Activated CD4-positive, alpha-beta T cell treated with anti-CD3 and anti-CD28 coated beads, Interleukin-2, amount 50 U/mL, for 16 hours (primary cell): ENCODE data around the gene SLC6A4.
"Not testable (repeated sequence)": the region's sequence is repeated elsewhere in the genome, so short reads cannot be mapped to it uniquely, and the experiment has no call there.

ENCODE experiments used
- DNase-seq: peaks from one replicate; pipeline ENCODE4 v3.0.0-alpha.2; 2020

Gene SLC6A4

GRCh38 chr17:30238387-30239088 lies 3.0 kb upstream of the SLC6A4 start:
- no peak for DNase-seq

- no peak for DNase-seq
These were observed 2.5 kb upstream of the SLC6A4 start for GRCh38 chr17:30238003-30238344.

GRCh38 chr17:30237296-30238002 lies 2.0 kb upstream of the SLC6A4 start:
- no peak for DNase-seq

- DNase-seq, result peak; percentile 23
These were observed 1.3 kb upstream of the SLC6A4 start for GRCh38 chr17:30236766-30237165.

- DNase-seq, result no peak
These were observed 764 bp upstream of the SLC6A4 start for GRCh38 chr17:30236297-30236624.

- DNase-seq, result peak; percentile 11
These were observed 533 bp downstream of the SLC6A4 start for GRCh38 chr17:30234964-30235363.

GRCh38 chr17:30234296-30234695 lies 1.2 kb downstream of the SLC6A4 start:
- DNase-seq, result no peak

GRCh38 chr17:30232824-30233427 lies 2.6 kb downstream of the SLC6A4 start:
- no peak for DNase-seq

- no peak for DNase-seq
These were observed 3.3 kb downstream of the SLC6A4 start for GRCh38 chr17:30232015-30232823.

- DNase-seq, result no peak
These were observed 4.8 kb downstream of the SLC6A4 start for GRCh38 chr17:30230596-30231125.

- not testable (repeated sequence) for DNase-seq
These were observed 5.5 kb downstream of the SLC6A4 start for GRCh38 chr17:30230009-30230408.

GRCh38 chr17:30229012-30229411 lies 6.5 kb downstream of the SLC6A4 start:
- no peak for DNase-seq

GRCh38 chr17:30228011-30228410 lies 7.5 kb downstream of the SLC6A4 start:
- DNase-seq, result no peak

- no peak for DNase-seq
These were observed 8.6 kb downstream of the SLC6A4 start for GRCh38 chr17:30226878-30227277.

- no peak for DNase-seq
These were observed 9.5 kb downstream of the SLC6A4 start for GRCh38 chr17:30225919-30226553.

GRCh38 chr17:30225112-30225511 lies 10.4 kb downstream of the SLC6A4 start:
- no peak for DNase-seq

GRCh38 chr17:30224419-30224960 lies 11.0 kb downstream of the SLC6A4 start:
- DNase-seq, result no peak

- DNase-seq, result no peak
These were observed 12.7 kb downstream of the SLC6A4 start for GRCh38 chr17:30222721-30223175.

- no peak for DNase-seq
These were observed 13.2 kb downstream of the SLC6A4 start for GRCh38 chr17:30222251-30222650.

GRCh38 chr17:30221346-30221745 lies 14.2 kb downstream of the SLC6A4 start:
- DNase-seq, result no peak

GRCh38 chr17:30220414-30220813 lies 15.1 kb downstream of the SLC6A4 start:
- no peak for DNase-seq

- no peak for DNase-seq
These were observed 15.7 kb downstream of the SLC6A4 start for GRCh38 chr17:30219833-30220232.
